ENCODE results near the gene KCNAB1.

The KCNAB1 gene

DNA sequence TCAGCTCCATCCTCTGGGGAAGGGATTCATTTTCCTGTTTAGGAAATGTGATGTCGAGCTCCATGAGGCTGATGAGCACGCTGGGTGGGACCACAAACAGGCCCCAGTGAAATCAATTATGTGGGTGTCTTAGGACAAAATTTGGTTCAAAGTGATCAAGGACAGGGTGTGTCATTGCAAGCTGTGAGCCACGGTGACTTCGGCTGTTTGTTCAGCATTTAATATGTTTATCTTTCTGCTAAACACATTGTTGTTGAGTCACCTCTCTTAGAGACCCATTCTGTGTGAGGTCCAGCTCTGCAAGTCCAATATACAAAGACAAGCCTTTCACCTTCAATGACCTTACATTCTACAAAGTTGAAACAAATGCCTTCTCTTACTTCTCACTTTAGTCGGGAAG lies 393.2 kb downstream of the KCNAB1 start:
- DNase-seq = no peak

DNA sequence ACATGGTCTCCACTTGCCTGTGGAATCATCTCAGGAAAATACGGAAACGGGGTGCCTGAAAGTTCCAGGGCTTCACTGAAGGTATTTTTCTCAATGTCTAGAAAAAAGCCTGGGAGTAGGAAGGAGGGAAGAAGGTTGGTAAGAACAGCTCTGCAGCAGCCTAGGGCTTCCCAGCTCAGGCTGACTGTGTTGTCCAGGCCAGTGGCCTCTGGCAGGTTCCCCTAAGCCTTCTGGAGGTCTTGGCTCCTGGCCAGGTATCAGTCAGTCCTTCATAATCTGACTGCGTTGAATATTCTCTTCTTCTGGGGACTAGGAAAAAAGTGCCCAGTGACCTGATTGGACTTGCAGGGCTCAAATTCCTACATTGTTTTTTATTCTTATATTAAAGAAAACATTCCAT lies 395.9 kb downstream of the KCNAB1 start:
- DNase-seq = no peak

DNA sequence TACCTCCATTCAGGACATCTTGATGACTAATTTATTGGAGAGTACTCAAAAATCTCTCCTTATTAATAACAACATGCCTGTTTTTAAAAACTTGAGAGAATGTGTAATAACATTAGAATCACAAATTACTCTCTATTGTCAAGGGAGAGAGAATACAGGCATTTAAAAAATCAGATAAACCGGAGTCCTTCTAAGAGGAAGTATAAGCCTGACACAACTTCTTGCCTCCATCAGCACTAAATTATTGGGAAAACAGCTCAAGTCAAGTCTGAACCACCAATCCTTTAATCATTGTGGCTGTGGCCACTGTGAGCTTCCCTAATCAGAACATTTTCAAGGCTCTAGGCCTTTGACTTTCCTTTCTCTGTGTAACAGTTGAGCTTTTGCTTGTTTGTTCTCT lies 396.6 kb downstream of the KCNAB1 start:
- DNase-seq = no peak

GRCh38 chr3:156518726-156519125 lies 398.3 kb downstream of the KCNAB1 start:
- no peak for DNase-seq

DNA sequence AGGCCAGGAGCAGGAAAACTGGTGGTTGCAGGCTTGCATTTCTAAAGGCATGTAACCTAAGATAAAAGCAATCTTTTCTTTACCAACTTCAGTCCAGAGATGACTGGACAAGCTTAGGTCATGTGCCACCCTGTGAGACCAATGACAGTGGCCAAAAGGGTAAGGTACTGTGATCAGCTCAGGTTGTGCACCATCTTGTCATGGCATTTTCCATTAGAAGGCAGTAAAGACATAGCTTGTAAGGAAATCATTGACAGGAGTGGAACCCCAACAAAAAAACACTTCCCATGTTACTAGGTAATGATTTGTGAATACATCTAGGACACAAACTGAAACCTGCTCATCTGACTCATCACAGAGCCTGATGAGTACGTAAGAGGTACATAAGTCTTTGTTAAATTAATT lies 399.4 kb downstream of the KCNAB1 start:
- no peak for DNase-seq

- no peak for DNase-seq
Observed at GRCh38 chr3:156522673-156523072, 402.3 kb downstream of the KCNAB1 start.

DNA sequence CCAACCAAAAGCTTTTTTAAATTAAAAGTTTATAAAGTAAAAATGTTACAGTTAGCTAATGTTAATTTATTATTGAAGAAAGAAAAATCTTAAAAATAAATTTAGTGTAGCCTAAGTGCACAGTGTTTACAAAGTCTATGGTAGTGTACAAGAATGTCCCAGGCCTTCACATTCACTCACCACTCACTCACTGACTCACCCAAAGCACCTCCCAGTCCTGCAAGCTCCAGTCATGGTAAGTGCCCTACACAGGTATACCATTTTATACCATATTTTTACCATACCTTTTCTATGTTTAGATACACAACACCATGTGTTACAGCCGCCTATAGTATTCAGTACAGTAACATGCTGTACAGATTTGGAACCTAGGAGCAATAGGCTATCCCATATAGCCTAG lies 405.4 kb downstream of the KCNAB1 start:
- no peak for DNase-seq

DNA sequence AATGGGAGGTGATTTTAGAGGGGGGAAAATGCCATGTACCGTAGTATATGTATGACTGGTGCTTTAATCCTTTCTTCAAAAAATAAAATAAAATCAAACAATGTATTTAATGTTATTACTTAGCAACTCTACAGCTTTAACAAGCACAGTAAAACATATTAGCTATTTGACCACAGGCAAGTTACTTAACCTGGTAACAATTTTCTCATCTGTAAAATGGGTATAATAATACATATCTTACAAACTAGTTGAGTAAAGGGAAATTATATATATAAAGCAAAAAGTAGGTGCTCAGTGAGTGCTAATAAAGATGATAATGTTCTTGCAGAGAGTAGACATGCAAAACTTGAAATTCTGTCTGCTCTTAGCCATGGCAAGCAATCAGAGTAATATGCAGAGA lies 406.7 kb downstream of the KCNAB1 start:
- DNase-seq = no peak

- DNase-seq = no peak
Observed at GRCh38 chr3:156530980-156531379, 410.6 kb downstream of the KCNAB1 start.

DNA sequence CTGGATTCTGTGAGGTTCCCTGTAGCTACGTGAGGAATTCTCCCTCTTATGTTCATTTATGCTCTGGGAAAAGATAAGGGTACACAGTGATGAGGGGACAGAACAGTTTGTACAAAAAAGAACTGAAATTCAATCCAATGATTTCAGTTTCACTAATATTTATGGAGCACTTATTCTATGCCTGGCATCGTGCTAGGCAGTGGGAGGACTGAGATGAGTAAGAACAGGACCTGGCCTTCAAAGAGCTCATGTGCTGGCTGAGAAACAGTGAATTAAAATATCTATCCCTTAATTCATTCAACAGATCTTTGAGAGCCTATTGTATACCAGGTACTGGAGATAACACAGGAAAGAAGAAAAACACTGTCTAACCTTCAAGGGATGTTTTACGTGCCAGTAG lies 412.4 kb downstream of the KCNAB1 start:
- DNase-seq = no peak

GRCh38 chr3:156533205-156533604 lies 412.8 kb downstream of the KCNAB1 start:
- no peak for DNase-seq

DNA sequence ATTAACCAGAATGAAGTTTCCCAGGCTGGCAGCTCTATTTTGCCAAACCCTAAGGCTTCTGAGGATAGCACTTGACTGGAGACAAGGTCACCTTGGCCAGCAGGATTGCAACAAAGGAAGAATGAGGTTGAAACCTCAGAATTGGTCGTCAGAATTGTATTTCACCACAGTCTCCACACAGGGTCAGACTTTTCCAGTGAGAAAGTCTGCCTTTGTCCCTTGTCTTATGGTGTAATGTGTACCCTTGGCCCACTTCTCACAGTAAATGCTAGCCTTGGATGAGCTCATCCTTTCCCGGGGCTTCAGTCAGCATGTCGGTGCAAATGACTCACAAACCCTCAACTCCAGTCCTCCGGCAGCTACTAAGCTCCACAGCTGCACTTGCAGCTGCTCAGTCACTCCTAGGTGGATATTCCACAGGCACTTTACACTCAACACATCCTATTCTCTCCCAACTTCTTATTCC lies 414.8 kb downstream of the KCNAB1 start:
- peak; percentile 92 for DNase-seq

DNA sequence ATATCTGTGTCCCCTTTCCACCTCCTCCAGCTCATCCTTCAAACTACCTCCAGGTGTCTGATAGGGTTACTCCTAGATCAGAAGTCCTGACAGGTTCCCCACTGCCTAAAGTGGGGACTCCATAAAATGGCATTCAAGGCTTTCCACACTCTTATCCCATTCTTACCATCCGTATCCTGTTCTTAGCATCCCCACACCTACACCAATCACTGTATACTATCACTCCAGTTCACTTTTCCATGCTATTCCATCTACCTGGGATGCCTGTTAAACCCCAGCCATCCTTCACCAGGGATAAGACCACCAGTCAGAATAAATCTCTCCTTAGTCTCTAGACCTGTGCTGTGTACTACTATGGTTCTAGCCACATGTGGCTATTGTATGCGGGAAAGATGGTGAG lies 415.4 kb downstream of the KCNAB1 start:
- DNase-seq = no peak

- no peak for DNase-seq
Observed at GRCh38 chr3:156536524-156537316, 416.3 kb downstream of the KCNAB1 start.

DNA sequence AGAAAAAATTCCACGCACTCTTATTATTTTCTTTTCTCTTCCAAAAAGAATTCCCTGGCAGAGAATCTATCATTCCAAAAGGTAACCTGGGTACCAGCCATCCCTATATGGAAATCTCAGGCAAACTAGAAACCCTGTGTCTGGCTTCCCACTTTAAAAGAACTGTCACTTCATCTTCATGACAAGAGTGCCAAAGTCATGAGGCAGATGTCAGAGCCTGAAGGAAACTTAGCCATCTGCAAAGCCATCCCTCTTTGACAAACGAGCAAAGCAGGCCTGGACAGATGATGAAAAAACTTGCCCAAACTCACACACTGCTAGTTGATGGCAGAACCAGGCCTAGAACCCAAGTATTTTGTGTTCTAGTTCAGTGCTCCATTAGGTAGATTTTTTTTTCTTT lies 418.7 kb downstream of the KCNAB1 start:
- no peak for DNase-seq

- no peak for DNase-seq
Observed at GRCh38 chr3:156539802-156540201, 419.4 kb downstream of the KCNAB1 start.

DNA sequence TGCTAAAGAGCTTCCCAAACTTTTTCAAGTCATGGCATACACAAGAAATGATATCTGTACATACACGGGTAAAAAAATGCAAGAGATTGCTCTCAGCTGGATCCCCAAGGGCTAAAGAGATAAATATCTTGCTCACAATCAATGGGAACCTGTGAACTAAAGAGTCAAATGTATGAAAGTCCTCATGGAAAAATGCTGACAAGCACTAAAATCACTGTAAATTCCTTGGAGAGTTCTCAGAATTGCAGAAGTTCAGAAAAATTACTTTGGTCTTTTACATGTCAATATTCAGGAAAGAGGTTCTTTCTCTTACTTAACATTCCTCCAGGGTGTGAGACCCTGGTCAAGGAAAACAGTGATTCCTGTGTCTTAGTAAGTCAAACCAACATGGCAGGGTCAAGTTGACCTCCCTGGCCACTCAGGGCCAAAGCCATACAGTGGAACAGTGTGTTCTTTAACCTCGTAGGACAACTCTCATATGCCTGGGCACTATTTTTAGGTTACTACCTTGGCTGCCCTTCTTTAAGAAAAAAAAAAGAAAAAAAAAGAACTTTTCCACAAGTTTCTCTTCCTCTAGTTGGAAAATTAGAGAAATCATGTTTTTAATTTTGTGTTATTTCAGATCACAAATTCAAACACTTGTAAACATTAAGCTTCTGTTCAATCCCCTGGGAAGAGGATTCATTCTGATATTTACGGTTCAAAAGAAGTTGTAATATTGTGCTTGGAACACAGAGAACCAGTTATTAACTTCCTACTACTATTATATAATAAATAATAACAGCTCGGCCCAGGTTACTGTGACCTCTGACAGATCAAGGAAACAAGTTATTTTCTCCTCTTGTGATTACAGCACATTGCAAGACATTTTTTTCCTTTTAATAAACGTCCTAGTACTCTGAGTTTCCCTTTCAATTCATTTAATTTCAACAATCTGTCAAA lies 422.0 kb downstream of the KCNAB1 start:
- no peak for DNase-seq

DNA sequence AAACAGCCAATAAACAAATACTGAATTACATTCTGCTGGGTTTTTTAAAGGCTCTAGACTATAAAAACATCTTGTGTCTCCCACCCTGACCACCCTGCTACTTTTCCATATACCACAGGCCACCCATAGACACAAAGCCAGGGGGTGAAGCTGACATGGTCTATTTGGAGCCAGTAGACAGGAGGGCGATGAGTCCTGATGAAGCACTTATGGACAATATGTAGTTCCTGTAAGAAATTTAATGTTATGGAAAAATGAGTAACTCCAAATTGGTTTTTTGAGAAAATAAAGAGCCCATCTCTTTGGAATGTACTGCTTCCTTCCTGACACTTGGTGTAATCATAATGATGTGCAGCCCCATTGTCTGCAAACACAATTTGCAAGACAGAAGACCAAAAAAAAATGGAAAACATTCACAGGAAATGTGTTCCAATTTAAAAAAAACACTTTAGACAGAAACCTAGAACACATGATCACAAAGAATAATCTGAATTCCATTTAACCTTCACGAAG lies 422.7 kb downstream of the KCNAB1 start:
- no peak for DNase-seq

- DNase-seq = no peak
Observed at GRCh38 chr3:156547637-156548036, 427.3 kb downstream of the KCNAB1 start.

- DNase-seq = no peak
Observed at GRCh38 chr3:156548041-156548687, 427.8 kb downstream of the KCNAB1 start.

- DNase-seq = no peak
Observed at GRCh38 chr3:156548902-156549301, 428.5 kb downstream of the KCNAB1 start.

DNA sequence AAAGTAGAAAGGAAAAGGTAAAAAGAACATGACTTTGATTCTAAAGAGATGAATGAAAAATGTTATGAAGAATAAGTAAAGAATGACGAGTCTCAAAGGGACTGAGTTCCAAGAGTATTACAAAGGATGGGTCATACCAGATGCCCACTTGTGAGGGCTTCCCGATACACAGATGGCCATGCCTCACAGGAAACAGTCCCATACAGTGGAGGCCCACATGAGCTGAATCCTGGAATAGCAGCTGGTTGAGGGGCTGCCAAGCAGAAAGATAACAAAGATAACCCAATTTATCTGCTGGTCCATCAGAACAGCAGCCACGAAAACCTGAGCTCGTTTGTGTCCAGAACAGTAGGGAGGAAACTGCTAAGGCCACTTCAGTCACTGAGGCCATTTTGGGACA lies 430.9 kb downstream of the KCNAB1 start:
- peak; percentile 11 for DNase-seq

- DNase-seq = peak; percentile 48
Observed at GRCh38 chr3:156551746-156552145, 431.4 kb downstream of the KCNAB1 start.
